Aorta (tissue), 5 donors: ENCODE measurements around the gene MACROD1. TPM values are rescaled to one million over a fixed set of nuclear protein-coding genes. Genes with fewer than 3 reads are reported as not detected.
A peak's percentile ranks its signal among the peaks of the same experiment; 100 is the strongest.
"Not testable (repeated sequence)": the region's sequence is repeated elsewhere in the genome, so short reads cannot be mapped to it uniquely, and the experiment has no call there.

ENCODE experiments used
- ATAC-seq: fragments of 200-7000 bp; cut with Tn5 transposase; one replicate; pipeline ENCODE4 v1.9.1; 2022; ENCODE audit warnings: moderate library complexity; ENCODE audit not compliant: low FRiP score
- DNase-seq, 2 donors: peaks; one replicate each; pipeline ENCODE4 v3.0.0-alpha.2; 2020
- H3K27ac ChIP-seq, 2 donors: one replicate each; pipeline ENCODE4 v1.5.1; 2013; ENCODE audit warnings: low read length in 2 of 2, mild to moderate bottlenecking in 2 of 2, moderate library complexity in 2 of 2, control low read depth in 1 of 2, inconsistent platforms in 1 of 2, low read depth in 1 of 2
- H3K27me3 ChIP-seq, 2 donors: one replicate each; pipeline ENCODE4 v1.6.1; 2013; ENCODE audit warnings: control low read depth in 1 of 2, low read length in 1 of 2, mild to moderate bottlenecking in 1 of 2, moderate library complexity in 1 of 2; ENCODE audit not compliant: insufficient read depth in 2 of 2, control insufficient read depth in 1 of 2
- H3K36me3 ChIP-seq, 2 donors: one replicate each; pipeline ENCODE4 v1.6.1; 2013; ENCODE audit warnings: control low read depth in 1 of 2, low read length in 1 of 2, mild to moderate bottlenecking in 1 of 2; ENCODE audit not compliant: insufficient read depth in 2 of 2, control insufficient read depth in 1 of 2
- H3K4me1 ChIP-seq, 2 donors: one replicate each; pipeline ENCODE4 v1.6.1; 2013; ENCODE audit warnings: low read length in 2 of 2, control low read depth in 1 of 2, mild to moderate bottlenecking in 1 of 2, moderate library complexity in 1 of 2; ENCODE audit not compliant: insufficient read depth in 2 of 2, control insufficient read depth in 1 of 2
- H3K4me3 ChIP-seq, 2 donors: one replicate each; pipeline ENCODE4 v1.5.1; 2013; ENCODE audit warnings: low read length in 2 of 2, control low read depth in 1 of 2, mild to moderate bottlenecking in 1 of 2
- H3K9me3 ChIP-seq: one replicate; pipeline ENCODE4 v1.6.1; 2013; ENCODE audit warnings: mild to moderate bottlenecking, low read length; ENCODE audit not compliant: control insufficient read depth
- WGBS, 2 donors: extraction: QIAGEN DNeasy Blood & Tissue Kit; methylation state at CpG; one replicate each; pipeline ENCODE4 v1.1.7; 2013; 5-methylcytosine and 5-hydroxymethylcytosine counted together
- intact Hi-C, 2 donors: fragments of 100-400 bp; cut with DNase I; formaldehyde crosslinking; loops; one replicate each; pipeline versions ENCODE4 v1.14.2 to v1.15.0; 2022
- polyA plus RNA-seq, 2 donors: library from polyadenylated mRNA; stranded (reverse); fragments of 200-250 nt; gene quantifications; one replicate each; pipeline ENCODE4 v1.2.3, GENCODE V29; 2013
- total RNA-seq, 2 donors: library from RNA; stranded (reverse); fragmentation: NEBNext Ultra II Directional; extraction: Animal tissue kit (Norgen Biotek cat#: 25700); gene quantifications; one replicate each; pipeline ENCODE4 v1.2.1, GENCODE V29; 2021
- donor health status: healthy with polysubstance abuse.
- donor health status: Bipolar disorder and iron deficiency.
- donor health status: DM: no; HTN: no; CAD: no.
- donor health status: DM: no; HTN: no; CAD: no.
- donor health status: DM: yes; HTN: yes; CAD: no.

MACROD1 gene
- total and polyA plus RNA-seq, 4 donors = 12.7 to 125 (median 65.2) TPM

DNA sequence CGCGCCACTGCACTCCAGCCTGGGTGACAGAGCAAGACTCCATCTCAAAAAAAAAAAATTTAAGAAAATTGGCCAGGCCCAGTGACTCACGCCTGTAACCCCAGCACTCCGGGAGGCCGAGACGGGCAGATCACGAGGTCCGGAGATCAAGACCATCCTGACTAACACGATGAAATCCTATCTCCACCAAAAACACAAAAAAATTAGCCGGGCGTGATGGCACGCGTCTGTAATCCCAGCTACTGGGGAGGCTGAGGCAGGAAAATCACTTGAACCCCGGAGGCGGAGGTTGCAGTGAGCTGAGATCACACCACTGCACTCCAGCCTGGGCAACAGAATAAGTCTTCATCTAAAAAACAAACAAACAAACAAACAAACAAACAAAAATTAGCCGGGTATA is 3.1 kb downstream of the MACROD1 start:
- H3K4me3 ChIP-seq, DNase-seq, H3K36me3 ChIP-seq, H3K27ac ChIP-seq, ATAC-seq, H3K27me3 ChIP-seq, H3K9me3 ChIP-seq, intact Hi-C loops, H3K4me1 ChIP-seq: not testable (repeated sequence)
- WGBS, 2 donors = 91 to 92% methylated on average over 16 of the region's 16 CpGs

DNA sequence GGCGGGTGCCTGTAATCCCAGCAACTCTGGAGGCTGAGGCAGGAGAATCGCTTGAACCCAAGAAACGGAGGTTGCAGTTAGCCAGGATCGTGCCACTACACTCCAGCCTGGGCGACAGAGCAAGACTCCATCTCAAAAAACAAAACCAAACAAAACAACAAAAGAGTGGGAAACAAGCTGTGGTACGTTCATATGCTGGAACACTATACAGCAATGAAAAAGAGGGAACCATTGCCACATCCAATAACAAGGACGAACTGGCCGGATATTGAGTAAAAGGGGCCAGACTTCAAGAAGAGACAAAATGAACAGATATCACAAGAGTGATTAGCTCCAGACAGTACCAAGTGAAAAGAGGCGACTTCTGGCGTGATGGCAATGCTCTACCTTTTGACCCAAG is 4.9 kb downstream of the MACROD1 start:
- 96 to 98% methylated on average over 10 of the region's 10 CpGs for WGBS, 2 donors
- no peak for DNase-seq
- no peak overlapping the region for H3K27ac ChIP-seq
- no peaks in the 10 kb centered on the region for H3K4me1 ChIP-seq
- H3K4me3 ChIP-seq = no peak overlapping the region
- intact Hi-C loops = no loop called here
- no peaks in the 10 kb centered on the region for H3K36me3 ChIP-seq
- H3K9me3 ChIP-seq = no peaks in the 10 kb centered on the region
- ATAC-seq = no peak
- H3K27me3 ChIP-seq = no peaks in the 10 kb centered on the region

- no peaks in the 10 kb centered on the region for H3K9me3 ChIP-seq
- H3K36me3 ChIP-seq = no peaks in the 10 kb centered on the region
- DNase-seq (no peak), ATAC-seq (no peak)
- no peak overlapping the region for H3K4me3 ChIP-seq
- H3K27ac ChIP-seq = no peak overlapping the region
- 86 to 88% methylated on average over 17 of the region's 17 CpGs for WGBS, 2 donors
- no peaks in the 10 kb centered on the region for H3K4me1 ChIP-seq
- intact Hi-C loops = loop anchor here in 1 of 2 donors (10.0 kb wide), 1 partner anchor 393 kb away; the partner anchor contains the start of gene ZFTA
- H3K27me3 ChIP-seq = no peaks in the 10 kb centered on the region
These were observed 8.1 kb downstream of the MACROD1 start for GRCh38 chr11:64157631-64158394.

DNA sequence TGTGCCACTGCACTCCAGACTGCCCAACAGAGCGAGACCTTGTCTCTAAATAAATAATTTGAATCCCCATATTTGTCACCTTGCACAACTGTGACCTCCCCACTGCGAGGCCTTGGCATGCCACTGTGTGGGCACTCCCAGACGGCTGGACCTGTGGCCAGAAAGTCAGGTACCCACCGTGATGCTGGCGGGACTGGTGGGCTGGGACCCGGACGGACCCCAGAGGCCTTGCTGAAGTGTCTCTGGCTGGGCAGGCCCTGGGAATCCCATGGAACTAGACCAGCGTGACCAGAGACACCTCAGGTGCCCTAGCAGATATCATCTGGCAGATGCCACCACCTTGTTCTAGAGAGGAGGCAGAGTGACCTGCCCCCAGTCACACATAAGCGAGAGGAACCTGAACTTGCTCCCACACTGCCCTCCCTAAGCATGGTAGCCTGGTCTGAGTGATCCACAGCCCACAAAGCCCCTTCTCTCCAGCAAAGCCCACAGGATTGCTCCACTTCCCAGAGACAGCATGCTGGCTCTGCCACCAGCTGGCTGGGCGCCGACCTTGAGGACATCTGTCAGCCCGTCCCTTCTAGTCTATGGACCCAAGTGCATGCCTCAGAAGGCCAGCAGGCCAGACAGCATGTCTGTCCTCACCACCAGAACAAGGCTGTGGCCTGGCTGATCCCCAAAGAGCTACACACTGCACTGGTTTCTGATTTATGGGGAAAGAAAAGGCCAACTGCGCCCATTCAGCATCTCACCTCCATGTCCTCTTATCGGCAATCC is 9.5 kb downstream of the MACROD1 start:
- WGBS, 2 donors = 90 to 91% methylated on average over 14 of the region's 14 CpGs
- DNase-seq (no peak), ATAC-seq (no peak)
- Histone ChIP-seq H3K36me3 (no peaks in the 10 kb centered on the region), H3K27ac (no peak overlapping the region), H3K27me3 (no peaks in the 10 kb centered on the region), H3K4me3 (no peak overlapping the region), H3K9me3 (no peaks in the 10 kb centered on the region), H3K4me1 (no peaks in the 10 kb centered on the region)
- intact Hi-C loops = loop anchor here in 1 of 2 donors (10.0 kb wide), 1 partner anchor 392 kb away; the partner anchor contains the start of gene ZFTA

DNA sequence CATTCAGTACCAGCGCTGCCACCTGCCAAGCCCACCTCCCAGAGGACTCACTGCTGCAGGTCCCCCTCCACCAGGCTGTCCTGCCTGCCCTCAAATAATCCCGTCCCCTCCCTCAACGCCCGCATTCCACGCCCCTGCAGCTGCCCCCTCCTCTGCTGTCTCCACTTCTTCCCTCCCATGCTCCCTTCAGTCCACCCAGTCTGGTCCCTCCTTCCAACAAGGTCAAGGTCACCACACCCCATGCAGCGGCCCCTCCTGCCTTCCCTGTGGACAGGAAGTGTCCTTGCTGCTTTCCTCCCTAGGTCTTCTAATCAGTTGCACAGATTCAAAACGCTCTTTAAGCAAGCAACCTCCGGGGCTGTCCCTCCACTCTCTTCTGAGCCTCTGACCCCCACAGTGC is 12.1 kb downstream of the MACROD1 start:
- DNase-seq = no peak
- 56 to 60% methylated on average over 8 of the region's 8 CpGs for WGBS, 2 donors
- Histone ChIP-seq H3K9me3 (no peaks in the 10 kb centered on the region), H3K4me3 (no peak overlapping the region), H3K27ac (no peak overlapping the region), H3K4me1 (no peaks in the 10 kb centered on the region), H3K27me3 (no peaks in the 10 kb centered on the region), H3K36me3 (no peaks in the 10 kb centered on the region)
- intact Hi-C loops = loop anchor here (5.0 to 10.0 kb wide), 2 partner anchors 317 to 389 kb away; partner anchors contain the start of genes MARK2 (in 2 of the 2) and ZFTA (in 1 of the 2)
- no peak for ATAC-seq

DNA sequence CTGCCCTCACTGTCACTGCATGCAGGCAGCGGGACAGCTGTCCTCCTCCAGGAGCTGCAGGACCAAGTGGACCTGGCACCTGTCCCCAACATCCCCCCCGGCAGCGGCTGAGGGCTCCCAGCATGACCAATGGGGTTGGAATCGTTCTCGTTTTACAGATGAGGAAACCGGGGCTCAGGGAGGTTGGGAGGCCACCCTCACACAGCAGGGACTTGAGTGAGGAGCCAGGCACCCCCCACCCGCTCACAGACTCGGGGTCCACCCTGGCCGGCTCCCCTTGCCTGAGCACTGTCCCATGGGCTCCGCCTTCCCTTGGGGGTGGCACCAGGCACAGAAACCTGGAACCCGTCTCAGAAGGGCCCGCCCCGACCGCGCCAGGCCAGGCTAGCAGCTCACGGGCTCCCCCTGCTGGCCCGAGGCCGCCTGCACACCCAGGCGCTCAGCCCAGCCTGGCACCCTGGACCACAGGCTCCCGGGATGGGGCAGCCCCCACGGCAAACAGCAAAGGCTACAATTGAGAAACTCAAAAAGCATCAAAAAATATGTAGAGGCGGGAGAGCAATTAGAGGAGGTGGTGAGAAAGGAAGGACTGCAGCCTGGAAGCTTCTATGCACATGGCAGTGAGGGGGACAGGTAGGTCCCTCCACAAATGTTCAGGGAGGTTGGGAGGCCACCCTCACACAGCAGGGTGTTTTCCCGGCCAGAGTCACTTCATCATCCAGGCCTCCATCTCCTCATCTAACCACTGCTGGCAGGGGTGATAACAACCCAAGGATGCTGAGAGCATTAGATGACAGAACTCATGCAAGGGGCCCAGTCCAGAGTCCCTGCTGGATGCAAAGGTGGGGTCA is 12.8 kb downstream of the MACROD1 start:
- no peak overlapping the region for H3K27ac ChIP-seq
- no peaks in the 10 kb centered on the region for H3K4me1 ChIP-seq
- 14 to 15% methylated on average over 23 of the region's 23 CpGs for WGBS, 2 donors
- H3K9me3 ChIP-seq = no peaks in the 10 kb centered on the region
- H3K4me3 ChIP-seq = no peak overlapping the region
- no peaks in the 10 kb centered on the region for H3K36me3 ChIP-seq
- peak; percentile 89 for ATAC-seq
- H3K27me3 ChIP-seq = no peaks in the 10 kb centered on the region
- intact Hi-C loops = loop anchor here (5.0 to 10.0 kb wide), 2 partner anchors 316 to 388 kb away; partner anchors contain the start of genes MARK2 (in 2 of the 2) and ZFTA (in 1 of the 2)
- peak; percentile 71 to 92 for DNase-seq

GRCh38 chr11:64151337-64151736 is 14.6 kb downstream of the MACROD1 start:
- Histone ChIP-seq H3K4me3 (no peak overlapping the region), H3K4me1 (no peaks in the 10 kb centered on the region), H3K27me3 (no peaks in the 10 kb centered on the region), H3K36me3 (no peaks in the 10 kb centered on the region), H3K9me3 (no peaks in the 10 kb centered on the region), H3K27ac (no peak overlapping the region)
- ATAC-seq (no peak), DNase-seq (no peak)
- intact Hi-C loops = loop anchor here (5.0 to 10.0 kb wide), 2 partner anchors 314 to 387 kb away; partner anchors contain the start of genes MARK2 (in 2 of the 2) and ZFTA (in 1 of the 2)
- 94 to 99% methylated on average over 8 of the region's 8 CpGs for WGBS, 2 donors
